KMS-11 (cell line): Measurements from ENCODE around the gene FUZ.

ENCODE experiments used
- H2AFZ ChIP-seq: fragments of 200-600 bp; sonication (generic); 2 replicates; pipeline ENCODE4 v1.6.1; 2016; ENCODE audit warnings: antibody characterized with exemption, mixed run types, low read depth
- H3K27ac ChIP-seq: fragments of 200-600 bp; sonication (generic); 2 replicates; pipeline ENCODE4 v1.6.1; 2016; ENCODE audit warnings: mild to moderate bottlenecking, mixed run types
- H3K27me3 ChIP-seq: fragments of 200-600 bp; sonication (generic); 2 replicates; pipeline ENCODE4 v1.6.1; 2017; ENCODE audit warnings: mild to moderate bottlenecking, low read depth, mixed run types, moderate library complexity; ENCODE audit not compliant: insufficient read depth
- H3K36me3 ChIP-seq: fragments of 200-600 bp; sonication (generic); 2 replicates; pipeline ENCODE4 v1.6.1; 2017; ENCODE audit warnings: mild to moderate bottlenecking, mixed run types; ENCODE audit not compliant: insufficient read depth
- H3K4me1 ChIP-seq: fragments of 200-600 bp; sonication (generic); 2 replicates; pipeline ENCODE4 v1.6.1; 2016; ENCODE audit warnings: mild to moderate bottlenecking, low read depth, mixed run types; ENCODE audit not compliant: poor library complexity, severe bottlenecking
- H3K4me2 ChIP-seq: fragments of 200-600 bp; sonication (generic); 2 replicates; pipeline ENCODE4 v1.7.0; 2016; ENCODE audit warnings: mild to moderate bottlenecking, mixed run types
- H3K4me3 ChIP-seq: fragments of 200-600 bp; sonication (generic); IDR thresholded peaks from 2 replicates; pipeline ENCODE4 v1.6.1; 2017; ENCODE audit warnings: low read depth, low read length, mixed read lengths; ENCODE audit not compliant: insufficient read depth
- H3K79me2 ChIP-seq: fragments of 200-600 bp; sonication (generic); 2 replicates; pipeline ENCODE4 v1.6.1; 2016; ENCODE audit warnings: low read depth, mixed run types; ENCODE audit not compliant: insufficient read depth
- H3K9ac ChIP-seq: fragments of 200-600 bp; sonication (generic); 2 replicates; pipeline ENCODE4 v1.6.1; 2016; ENCODE audit warnings: mild to moderate bottlenecking, mixed run types
- H4K20me1 ChIP-seq: fragments of 200-600 bp; sonication (generic); 2 replicates; pipeline ENCODE4 v1.6.1; 2016; ENCODE audit warnings: mild to moderate bottlenecking, mixed run types; ENCODE audit not compliant: insufficient read depth
- CTCF ChIP-seq: fragments of 200-600 bp; sonication (generic); conservative IDR thresholded peaks from 2 replicates; pipeline ENCODE4 v1.6.1; 2017; ENCODE audit warnings: low read depth, mild to moderate bottlenecking, antibody characterized with exemption, low read length, moderate library complexity, mixed read lengths

FUZ gene

DNA sequence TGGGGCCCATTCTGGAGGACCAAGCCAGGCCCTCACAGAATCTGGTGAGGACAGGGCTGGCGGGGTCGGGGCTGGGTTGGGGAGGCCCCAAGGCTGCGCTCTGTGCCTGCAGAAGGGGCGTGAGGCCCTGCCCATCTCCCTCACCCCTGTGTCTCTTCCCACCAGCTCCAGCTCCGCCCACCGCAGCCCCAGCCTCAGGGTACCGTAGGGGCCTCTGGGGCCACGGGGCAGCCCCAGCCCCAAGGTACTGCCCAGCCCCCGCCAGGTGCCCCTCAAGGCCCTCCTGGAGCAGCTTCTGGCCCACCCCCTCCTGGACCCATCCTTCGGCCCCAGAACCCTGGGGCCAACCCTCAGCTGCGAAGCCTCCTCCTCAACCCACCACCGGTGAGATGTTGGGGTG lies 22.5 kb upstream of the FUZ start:
- no peak overlapping the region for H2AFZ ChIP-seq
- no peak overlapping the region for H3K9ac ChIP-seq
- no peak for TF ChIP-seq CTCF
- no peak overlapping the region for H3K4me2 ChIP-seq
- H3K27me3 ChIP-seq, result no peaks in the 10 kb centered on the region
- no peaks in the 10 kb centered on the region for H4K20me1 ChIP-seq
- H3K27ac ChIP-seq, result no peak overlapping the region
- no peaks in the 10 kb centered on the region; the same call in 1 of the 2 replicates for H3K36me3 ChIP-seq
- no peaks in the 10 kb centered on the region for H3K4me1 ChIP-seq
- H3K79me2 ChIP-seq, result no peaks in the 10 kb centered on the region
- no peak overlapping the region for H3K4me3 ChIP-seq

DNA sequence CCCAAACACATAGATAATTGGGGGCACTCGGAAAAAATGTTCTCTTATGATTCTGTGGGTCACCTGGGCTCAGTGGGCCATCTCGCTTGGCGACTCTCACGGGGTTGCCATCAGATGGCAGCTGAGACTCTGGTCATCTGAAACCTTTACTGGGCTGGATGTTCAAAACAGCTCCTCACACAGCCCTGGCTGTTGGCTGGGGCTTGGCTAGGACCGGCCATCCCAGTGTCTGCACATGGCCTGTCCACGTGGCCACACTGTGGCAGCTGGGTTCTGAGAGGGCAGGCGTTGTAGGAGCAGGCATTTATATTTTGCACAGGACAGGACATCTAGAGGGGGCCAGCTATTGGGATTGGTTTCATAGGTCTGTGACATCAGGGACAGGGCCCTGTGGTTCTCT lies 20.5 kb upstream of the FUZ start:
- TF ChIP-seq CTCF, result no peak
- H3K9ac ChIP-seq, result no peak overlapping the region
- H2AFZ ChIP-seq, result no peak overlapping the region

DNA sequence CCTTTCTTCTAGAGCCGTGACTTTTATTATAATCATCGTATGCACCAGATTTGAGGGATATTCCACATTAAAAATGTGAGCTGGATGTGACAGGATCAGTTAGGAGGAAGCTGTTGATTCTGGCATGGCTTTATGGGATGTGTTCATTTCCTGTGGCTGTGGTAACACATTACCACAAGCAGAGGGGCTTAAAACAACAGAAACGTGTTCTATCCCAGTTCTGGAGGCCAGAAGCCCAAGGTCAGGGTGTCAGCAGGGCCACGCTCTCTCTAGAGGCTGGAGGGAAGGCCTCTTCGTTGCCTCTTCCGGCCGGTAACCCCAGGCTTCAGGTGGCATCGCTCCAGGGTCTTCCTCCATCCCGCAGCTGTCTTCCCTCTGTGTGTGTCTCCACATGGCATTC lies 19.5 kb upstream of the FUZ start:
- Histone ChIP-seq H3K4me2 (no peak overlapping the region), H2AFZ (no peak overlapping the region), H3K79me2 (no peaks in the 10 kb centered on the region), H3K27ac (no peak overlapping the region), H3K4me1 (no peaks in the 10 kb centered on the region), H3K27me3 (no peaks in the 10 kb centered on the region), H3K4me3 (no peak overlapping the region), H4K20me1 (no peaks in the 10 kb centered on the region), H3K36me3 (no peaks in the 10 kb centered on the region; the same call in 1 of the 2 replicates), H3K9ac (no peak overlapping the region)
- TF ChIP-seq CTCF, result no peak

More for the DNA sequence above, 20.5 kb upstream of the FUZ start:
- no peak overlapping the region for H3K4me2 ChIP-seq
- no peaks in the 10 kb centered on the region for H3K79me2 ChIP-seq
- no peaks in the 10 kb centered on the region; the same call in 1 of the 2 replicates for H3K36me3 ChIP-seq
- no peak overlapping the region for H3K4me3 ChIP-seq
- no peaks in the 10 kb centered on the region for H3K27me3 ChIP-seq
- no peaks in the 10 kb centered on the region for H3K4me1 ChIP-seq
- no peaks in the 10 kb centered on the region for H4K20me1 ChIP-seq
- H3K27ac ChIP-seq, result no peak overlapping the region

- Histone ChIP-seq H3K4me2 (no peak overlapping the region), H2AFZ (no peak overlapping the region), H3K4me3 (no peak overlapping the region), H3K27me3 (no peaks in the 10 kb centered on the region), H3K79me2 (no peaks in the 10 kb centered on the region; the same call in 1 of the 2 replicates), H3K36me3 (no peaks in the 10 kb centered on the region; the same call in 1 of the 2 replicates), H3K9ac (no peak overlapping the region), H4K20me1 (no peaks in the 10 kb centered on the region), H3K27ac (no peak overlapping the region), H3K4me1 (no peaks in the 10 kb centered on the region)
- TF ChIP-seq CTCF, result no peak
These were observed 18.5 kb upstream of the FUZ start for GRCh38 chr19:49831592-49831991.

- no peak overlapping the region for H2AFZ ChIP-seq
- H3K4me3 ChIP-seq, result no peak overlapping the region
- H3K9ac ChIP-seq, result no peak overlapping the region
- no peak overlapping the region for H3K4me2 ChIP-seq
- H3K4me1 ChIP-seq, result no peaks in the 10 kb centered on the region
- H3K79me2 ChIP-seq, result peaks cover 8% of the 10 kb centered on the region; the same call in 1 of the 2 replicates
- no peak for TF ChIP-seq CTCF
- no peaks in the 10 kb centered on the region for H4K20me1 ChIP-seq
- H3K27ac ChIP-seq, result no peak overlapping the region
- H3K36me3 ChIP-seq, result no peaks in the 10 kb centered on the region; the same call in 1 of the 2 replicates
- H3K27me3 ChIP-seq, result no peaks in the 10 kb centered on the region
These were observed 17.7 kb upstream of the FUZ start for GRCh38 chr19:49830766-49831165.
